GM21367 (cell line): ENCODE results near the gene RHEBL1.

Experiments
- ATAC-seq: cut with Tn5 transposase; IDR thresholded peaks from one replicate; pipeline ENCODE4 v1.9.1; 2021; ENCODE audit not compliant: unreplicated experiment

Gene RHEBL1

GRCh38 chr12:49022558-49023178 is 47.1 kb downstream of the RHEBL1 start:
- ATAC-seq, result no peak

GRCh38 chr12:49021292-49021915 is 48.4 kb downstream of the RHEBL1 start:
- ATAC-seq, result no peak

- no peak for ATAC-seq
Observed at GRCh38 chr12:49020441-49020840, 49.3 kb downstream of the RHEBL1 start.

- no peak for ATAC-seq
Observed at GRCh38 chr12:49019443-49020324, 50.1 kb downstream of the RHEBL1 start.

- ATAC-seq, result no peak
Observed at GRCh38 chr12:49019120-49019430, 50.7 kb downstream of the RHEBL1 start.

- peak; percentile 77 for ATAC-seq
Observed at GRCh38 chr12:49018261-49019119, 51.3 kb downstream of the RHEBL1 start, which contains the start of gene PRKAG1. TSS of gene PRKAG1 (minus strand) at chr12:49018776. CDS start at chr12:49018740, 36 bp downstream.

- ATAC-seq, result peak; percentile 5
Observed at GRCh38 chr12:49017891-49018260, 51.9 kb downstream of the RHEBL1 start.

GRCh38 chr12:49015196-49015595 is 54.6 kb downstream of the RHEBL1 start:
- ATAC-seq, result no peak
